8988T (cell line): ENCODE data around the gene HDAC4.

Experiments used
- DNase-seq: peaks from one replicate; pipeline ENCODE4 v3.0.0; 2011

The HDAC4 gene

GRCh38 chr2:239291475-239292350, 109.1 kb downstream of the HDAC4 start:
- no peak for DNase-seq

GRCh38 chr2:239290618-239291474, 110.0 kb downstream of the HDAC4 start:
- DNase-seq = no peak

GRCh38 chr2:239289545-239289944, 111.3 kb downstream of the HDAC4 start:
- no peak for DNase-seq

- no peak for DNase-seq
These were observed 111.8 kb downstream of the HDAC4 start for GRCh38 chr2:239288951-239289511.

- no peak for DNase-seq
These were observed 112.6 kb downstream of the HDAC4 start for GRCh38 chr2:239288237-239288636.

GRCh38 chr2:239287461-239287860, 113.4 kb downstream of the HDAC4 start:
- no peak for DNase-seq

GRCh38 chr2:239286901-239287300, 113.9 kb downstream of the HDAC4 start:
- DNase-seq = no peak

GRCh38 chr2:239285932-239286230, 114.9 kb downstream of the HDAC4 start:
- no peak for DNase-seq

GRCh38 chr2:239285071-239285931, 115.5 kb downstream of the HDAC4 start:
- DNase-seq = no peak

GRCh38 chr2:239283961-239284795, 116.6 kb downstream of the HDAC4 start:
- no peak for DNase-seq

GRCh38 chr2:239283288-239283945, 117.4 kb downstream of the HDAC4 start:
- no peak for DNase-seq

GRCh38 chr2:239282448-239283287, 118.2 kb downstream of the HDAC4 start:
- DNase-seq = no peak

- peak; percentile 86 for DNase-seq
These were observed 120.4 kb downstream of the HDAC4 start for GRCh38 chr2:239280296-239281017.

- no peak for DNase-seq
These were observed 121.1 kb downstream of the HDAC4 start for GRCh38 chr2:239279508-239280295.

- no peak for DNase-seq
These were observed 121.9 kb downstream of the HDAC4 start for GRCh38 chr2:239278941-239279365.

- no peak for DNase-seq
These were observed 122.5 kb downstream of the HDAC4 start for GRCh38 chr2:239278361-239278760.

- DNase-seq = no peak
These were observed 123.3 kb downstream of the HDAC4 start for GRCh38 chr2:239277401-239278085.

- no peak for DNase-seq
These were observed 124.0 kb downstream of the HDAC4 start for GRCh38 chr2:239276851-239277250.
